NCI-H1048 (cell line): ENCODE results near the gene PARM1.

Experiments
- DNase-seq: peaks from one replicate; lab custom pipeline; 2025; lab: John Stamatoyannopoulos, UW

Gene PARM1

GRCh38 chr4:75081561-75081960 is 148.6 kb downstream of the PARM1 start:
- DNase-seq: no peak

GRCh38 chr4:75087416-75087815 is 154.5 kb downstream of the PARM1 start:
- no peak for DNase-seq

DNA sequence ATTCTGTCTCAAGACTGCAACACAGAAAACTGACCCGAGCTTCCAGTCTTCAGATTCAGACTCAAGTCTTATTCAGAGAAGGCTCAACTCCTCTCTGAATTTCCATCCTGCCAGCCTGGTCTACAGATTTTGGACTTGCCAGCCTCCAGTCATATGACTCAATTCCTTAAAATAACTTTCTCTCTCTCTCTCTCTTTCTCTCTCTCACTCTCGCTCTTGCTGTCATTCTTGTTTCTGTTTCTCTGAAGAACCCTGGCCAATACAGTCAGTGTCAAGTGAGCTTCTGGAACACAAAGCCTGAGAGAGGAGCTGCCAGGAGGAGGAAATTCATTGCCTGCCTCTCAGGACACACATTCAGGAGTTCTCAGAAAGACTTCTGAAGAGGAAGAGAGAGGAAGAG is 154.9 kb downstream of the PARM1 start:
- DNase-seq: no peak

- DNase-seq: no peak
Observed at GRCh38 chr4:75089206-75089605, 156.3 kb downstream of the PARM1 start.

DNA sequence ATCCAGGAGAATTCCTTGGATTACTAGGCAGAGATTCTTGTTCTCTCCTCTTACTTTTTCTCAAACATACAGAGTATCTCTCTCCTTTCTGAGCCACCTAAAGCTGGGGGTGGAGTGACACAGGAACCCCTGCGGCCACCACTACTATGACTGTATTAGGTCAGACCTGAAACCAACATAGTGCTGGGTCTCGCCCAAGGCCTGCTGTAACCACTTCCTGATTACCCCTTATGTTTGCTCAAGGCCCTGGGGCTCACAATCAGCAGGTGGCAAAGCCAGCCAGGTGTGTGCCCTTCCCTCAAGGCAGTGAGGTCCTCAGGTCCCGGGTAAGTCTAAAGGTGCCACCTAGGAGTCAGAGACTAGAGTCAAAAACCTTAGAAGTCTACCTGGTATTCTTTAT is 166.4 kb downstream of the PARM1 start:
- DNase-seq: no peak
